HL-60/S4 treated with phorbol 12-myristate 13-acetate at 8.2 ng/mL for 4 days and 3 days (cell line): ENCODE data around the gene MOB1B.
"Not testable (repeated sequence)": the region's sequence is repeated elsewhere in the genome, so short reads cannot be mapped to it uniquely, and the experiment has no call there.

Source experiments
- in situ Hi-C: fragments of 300-500 bp; cut with MboI; formaldehyde crosslinking; loops from 2 replicates; pipeline ENCODE4 v1.15.0; 2022; ENCODE audit warnings: low sequenced_read_pairs

The MOB1B gene

DNA sequence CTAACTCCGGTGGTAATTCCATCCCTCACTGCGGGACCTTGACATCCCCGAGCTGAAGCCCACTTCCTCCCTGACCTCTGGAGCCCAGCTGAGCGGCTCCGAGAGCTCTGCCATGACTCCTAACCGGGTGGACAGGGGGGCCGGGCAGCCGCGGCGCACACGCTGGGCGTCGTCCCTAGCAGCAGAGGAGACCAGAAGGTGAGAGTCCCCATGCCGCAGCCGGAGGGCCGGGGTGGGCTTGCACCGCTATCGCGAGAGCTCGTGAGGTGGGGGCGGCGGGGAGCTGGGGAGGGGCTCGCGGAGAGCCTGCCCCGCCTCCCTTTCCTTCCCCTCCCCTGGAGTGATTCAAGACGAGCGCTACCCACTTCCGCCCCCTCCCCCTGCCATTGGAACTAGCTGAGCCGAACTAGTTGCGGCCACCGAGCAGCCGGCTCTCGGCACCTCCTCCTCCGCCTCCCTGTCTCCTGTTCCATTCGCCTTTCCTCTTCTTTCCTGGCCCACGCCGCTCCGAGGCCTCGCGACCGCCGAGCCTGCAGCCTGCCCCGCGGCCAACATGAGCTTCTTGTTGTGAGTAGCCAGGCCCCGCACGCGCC lies at the start of gene MOB1B:
Gene MOB1B (plus strand): TSS at position 386 of the 593 bp plus-strand sequence. CDS start 168 bp downstream, at position 554.
- in situ Hi-C loops, result no loop called here

- in situ Hi-C loops, result no loop called here
These were observed 46.7 kb upstream of the MOB1B start for GRCh38 chr4:70855464-70855863.

DNA sequence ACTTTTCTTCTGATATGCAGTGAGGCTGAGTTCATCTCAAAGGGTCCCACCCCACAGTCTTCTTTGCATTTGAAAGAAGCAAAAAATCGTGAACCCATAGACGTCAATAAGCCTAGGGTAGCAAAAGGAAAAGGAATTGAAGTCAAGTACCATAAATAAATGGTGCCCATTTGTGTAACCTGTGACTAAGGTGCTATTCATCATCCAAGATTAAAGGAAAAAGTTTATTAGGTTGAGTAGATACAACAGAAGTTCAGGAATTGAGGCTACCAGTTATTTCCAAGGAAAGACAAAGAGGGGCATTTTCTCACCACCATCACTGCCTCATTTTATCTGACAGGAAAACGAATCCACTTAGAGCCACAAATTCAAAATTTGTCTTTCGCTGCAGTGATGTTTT lies 43.7 kb upstream of the MOB1B start:
- in situ Hi-C loops, result no loop called here

GRCh38 chr4:70859066-70859465 lies 43.1 kb upstream of the MOB1B start:
- in situ Hi-C loops, result no loop called here

DNA sequence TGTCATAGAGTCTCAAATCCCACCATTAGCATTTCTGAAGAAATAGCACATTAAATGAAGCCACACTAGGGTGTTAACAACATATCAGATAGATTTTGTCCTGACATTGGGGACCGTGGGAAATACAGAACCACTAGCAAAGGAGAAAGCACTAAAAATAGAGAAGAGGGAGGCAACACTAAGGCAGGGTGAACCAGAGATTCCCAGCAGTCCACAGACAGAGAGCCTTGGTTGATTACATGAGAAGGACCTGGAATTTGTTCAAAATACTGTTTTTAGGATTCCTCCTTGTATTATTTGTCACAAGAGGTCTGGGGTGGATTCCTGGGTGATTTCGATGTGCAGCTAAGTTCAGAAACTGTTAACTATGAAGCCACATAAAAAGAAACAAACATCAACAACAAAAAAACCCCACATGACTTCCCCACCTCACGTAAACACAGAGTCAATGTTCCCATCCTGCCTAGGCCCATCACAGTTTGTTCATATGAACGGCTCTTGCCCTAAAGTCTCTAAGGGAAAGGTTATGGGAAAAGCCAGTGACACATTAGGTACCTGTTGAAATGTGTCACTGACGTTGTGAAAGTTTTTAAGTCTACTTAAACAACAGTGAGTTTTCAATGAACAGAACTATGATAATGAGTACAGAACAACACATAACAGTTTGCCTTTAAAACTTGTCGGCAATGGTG lies 38.9 kb upstream of the MOB1B start:
- in situ Hi-C loops, result no loop called here

GRCh38 chr4:70868778-70869177 lies 33.4 kb upstream of the MOB1B start:
- in situ Hi-C loops, result no loop called here

DNA sequence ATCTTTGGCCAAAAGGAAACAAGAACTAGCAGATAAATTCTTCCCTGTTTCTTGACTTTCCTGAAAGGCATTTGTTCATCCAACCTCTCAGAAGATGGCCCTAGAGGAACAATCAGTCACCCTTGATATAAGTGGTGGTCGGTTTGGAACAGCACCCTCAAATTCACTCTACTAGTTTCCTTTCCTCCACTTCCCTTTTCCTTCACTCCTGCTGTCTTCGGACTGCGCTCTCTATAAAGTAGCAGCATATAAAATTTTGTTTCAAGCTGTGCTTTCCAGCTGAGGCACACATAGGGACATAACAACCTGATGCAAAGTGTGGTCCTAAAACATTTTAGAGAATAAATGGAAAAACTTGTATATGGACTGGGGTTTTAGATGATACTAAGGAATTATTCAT lies 29.0 kb upstream of the MOB1B start:
- in situ Hi-C loops, result no loop called here

- in situ Hi-C loops, result no loop called here
These were observed 27.7 kb upstream of the MOB1B start for GRCh38 chr4:70874268-70875156.

DNA sequence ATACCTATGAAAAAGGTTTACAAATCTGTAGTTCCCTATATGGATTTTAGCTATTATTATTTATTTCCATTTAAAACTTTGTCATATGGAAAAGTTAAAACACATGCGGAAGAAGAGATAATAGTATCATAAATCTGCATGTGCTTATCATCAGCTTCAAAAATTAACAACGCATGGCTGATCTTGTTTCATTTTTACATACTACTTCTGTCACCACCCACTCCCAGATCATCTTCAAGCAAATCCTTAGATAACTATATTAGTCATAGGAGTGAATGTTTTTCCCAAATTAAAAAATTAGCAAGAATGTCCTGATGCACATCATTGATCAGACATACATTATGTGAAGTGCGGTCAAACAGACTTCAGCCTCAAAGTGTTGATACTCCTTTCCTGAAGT lies 24.6 kb upstream of the MOB1B start:
- in situ Hi-C loops, result no loop called here

GRCh38 chr4:70880739-70881138 lies 21.4 kb upstream of the MOB1B start:
- in situ Hi-C loops, result no loop called here

GRCh38 chr4:70885174-70885573 lies 17.0 kb upstream of the MOB1B start:
- in situ Hi-C loops, result no loop called here

GRCh38 chr4:70892086-70892769 lies 9.9 kb upstream of the MOB1B start:
- in situ Hi-C loops, result no loop called here

GRCh38 chr4:70893790-70894189 lies 8.4 kb upstream of the MOB1B start:
- in situ Hi-C loops, result no loop called here

- in situ Hi-C loops, result no loop called here
These were observed 6.8 kb upstream of the MOB1B start for GRCh38 chr4:70895405-70895804.

DNA sequence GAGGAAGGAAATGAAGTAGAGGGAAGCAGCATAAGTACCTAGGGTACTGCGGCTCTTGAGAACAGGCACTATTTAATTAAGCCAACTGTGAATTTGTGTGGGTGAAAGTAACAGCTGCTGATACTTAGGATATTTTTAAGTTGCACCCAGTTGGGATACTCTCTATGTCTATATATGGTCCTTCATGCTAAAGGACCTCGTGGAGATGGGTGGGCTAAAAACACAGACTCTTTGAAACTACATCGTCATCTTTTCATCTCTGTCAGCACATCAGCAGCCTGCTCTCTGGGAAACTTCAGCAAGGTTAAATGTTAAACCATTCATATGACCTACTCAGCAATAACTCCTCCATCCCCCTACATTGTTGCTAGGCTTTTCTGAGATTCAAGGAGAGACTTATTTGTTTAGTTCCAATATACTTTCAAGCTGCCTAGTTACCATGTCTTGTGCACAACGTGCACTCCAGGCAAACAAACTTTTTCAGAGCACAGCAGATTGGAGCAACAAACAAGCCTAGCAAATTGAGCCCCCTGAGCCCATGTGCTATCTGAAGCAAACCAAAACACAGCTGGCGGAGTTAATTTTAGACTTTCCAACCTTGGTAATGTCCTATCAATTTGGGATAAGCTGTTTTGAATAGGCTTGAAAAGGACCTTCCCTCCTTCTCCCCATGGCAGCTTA lies 6.2 kb upstream of the MOB1B start:
- in situ Hi-C loops, result no loop called here

- in situ Hi-C loops, result not testable (repeated sequence)
These were observed 3.6 kb upstream of the MOB1B start for GRCh38 chr4:70898581-70898980.

GRCh38 chr4:70901607-70901983 lies 574 bp upstream of the MOB1B start:
- in situ Hi-C loops, result no loop called here

GRCh38 chr4:70902577-70903290 lies 565 bp downstream of the MOB1B start:
- in situ Hi-C loops, result no loop called here

- in situ Hi-C loops, result no loop called here
These were observed 1.1 kb downstream of the MOB1B start for GRCh38 chr4:70903291-70903603.

- in situ Hi-C loops, result no loop called here
These were observed 6.9 kb downstream of the MOB1B start for GRCh38 chr4:70908993-70909556.
